ENCODE results near the gene PIP5K1B.

The PIP5K1B gene

GRCh38 chr9:68778635-68779034, 73.6 kb downstream of the PIP5K1B start:
- DNase-seq: no peak

- peak; percentile 84 for DNase-seq
These were observed 74.7 kb downstream of the PIP5K1B start for GRCh38 chr9:68779558-68780379.

GRCh38 chr9:68780380-68780712, 75.3 kb downstream of the PIP5K1B start:
- no peak for DNase-seq

- no peak for DNase-seq
These were observed 75.7 kb downstream of the PIP5K1B start for GRCh38 chr9:68780720-68781119.

GRCh38 chr9:68781928-68782327, 76.9 kb downstream of the PIP5K1B start:
- no peak for DNase-seq

- DNase-seq: no peak
These were observed 77.5 kb downstream of the PIP5K1B start for GRCh38 chr9:68782546-68782945.

- no peak for DNase-seq
These were observed 80.9 kb downstream of the PIP5K1B start for GRCh38 chr9:68785965-68786364.

- no peak for DNase-seq
These were observed 86.1 kb downstream of the PIP5K1B start for GRCh38 chr9:68791169-68791568.

GRCh38 chr9:68793605-68794343, 88.7 kb downstream of the PIP5K1B start:
- no peak for DNase-seq

- no peak for DNase-seq
These were observed 89.9 kb downstream of the PIP5K1B start for GRCh38 chr9:68794898-68795297.

GRCh38 chr9:68795411-68795810, 90.4 kb downstream of the PIP5K1B start:
- DNase-seq: no peak

GRCh38 chr9:68797116-68797515, 92.1 kb downstream of the PIP5K1B start:
- DNase-seq: no peak

GRCh38 chr9:68798423-68798822, 93.4 kb downstream of the PIP5K1B start:
- DNase-seq: no peak

GRCh38 chr9:68800836-68801235, 95.8 kb downstream of the PIP5K1B start:
- DNase-seq: no peak

GRCh38 chr9:68802525-68803015, 97.5 kb downstream of the PIP5K1B start:
- no peak for DNase-seq

GRCh38 chr9:68804911-68805889, 100.2 kb downstream of the PIP5K1B start:
- DNase-seq: no peak

GRCh38 chr9:68805890-68806517, 101.0 kb downstream of the PIP5K1B start:
- no peak for DNase-seq

GRCh38 chr9:68808338-68808890, 103.4 kb downstream of the PIP5K1B start:
- DNase-seq: no peak

- DNase-seq: no peak
These were observed 112.2 kb downstream of the PIP5K1B start for GRCh38 chr9:68817079-68817875.

- no peak for DNase-seq
These were observed 114.0 kb downstream of the PIP5K1B start for GRCh38 chr9:68819065-68819464.

- no peak for DNase-seq
These were observed 116.9 kb downstream of the PIP5K1B start for GRCh38 chr9:68821911-68822310.
